ENCODE measurements around the gene RPS21. TPM values are rescaled to one million over a fixed set of nuclear protein-coding genes. Genes with fewer than 3 reads are reported as not detected.

RPS21 gene
- total and polyA plus RNA-seq, 4 donors, result 965 to 6,824 (median 2,761) TPM

GRCh38 chr20:62389601-62390087 lies 2.7 kb downstream of the RPS21 start:
- no peak overlapping the region for H3K4me3 ChIP-seq (ENCODE audit: low read length in 2 of 2)
- no peak for DNase-seq
- H3K27ac ChIP-seq (ENCODE audit: low read depth in 1 of 2, low read length in 2 of 2), result no peak overlapping the region
- no peaks in the 10 kb centered on the region for H3K9me3 ChIP-seq (ENCODE audit: control insufficient read depth, low read length)
- H3K27me3 ChIP-seq (ENCODE audit: control insufficient read depth in 1 of 2, insufficient read depth in 2 of 2, low read length in 1 of 2), result no peaks in the 10 kb centered on the region
- no peaks in the 10 kb centered on the region for H3K4me1 ChIP-seq (ENCODE audit: control insufficient read depth in 1 of 2, insufficient read depth in 2 of 2, low read length in 2 of 2)
- intact Hi-C loops (cut with DNase I), result loop anchor here in 1 of 2 donors (5.0 kb wide), 1 partner anchor 37 kb away; no protein-coding TSS in a partner anchor
- 77 to 78% methylated on average over 5 of the region's 5 CpGs for WGBS, 2 donors
- no peak for ATAC-seq (ENCODE audit: low FRiP score)
- peaks cover 0 to 1% of the 10 kb centered on the region in 2 donors for H3K36me3 ChIP-seq (ENCODE audit: control insufficient read depth in 1 of 2, insufficient read depth in 2 of 2, low read length in 1 of 2)

- ATAC-seq (ENCODE audit: low FRiP score), result no peak
- Histone ChIP-seq H3K27me3 (ENCODE audit: control insufficient read depth in 1 of 2, insufficient read depth in 2 of 2, low read length in 1 of 2) (no peaks in the 10 kb centered on the region), H3K36me3 (ENCODE audit: control insufficient read depth in 1 of 2, insufficient read depth in 2 of 2, low read length in 1 of 2) (peaks cover 0 to 1% of the 10 kb centered on the region in 2 donors), H3K4me3 (ENCODE audit: low read length in 2 of 2) (no peak overlapping the region), H3K4me1 (ENCODE audit: control insufficient read depth in 1 of 2, insufficient read depth in 2 of 2, low read length in 2 of 2) (no peaks in the 10 kb centered on the region), H3K9me3 (ENCODE audit: control insufficient read depth, low read length) (no peaks in the 10 kb centered on the region), H3K27ac (ENCODE audit: low read depth in 1 of 2, low read length in 2 of 2) (no peak overlapping the region)
- intact Hi-C loops (cut with DNase I), result no loop called here
- DNase-seq, result no peak
- WGBS, 2 donors, result 79 to 80% methylated on average over 29 of the region's 29 CpGs
Observed at GRCh38 chr20:62390317-62391164, 3.6 kb downstream of the RPS21 start.

GRCh38 chr20:62391165-62392076 lies 4.5 kb downstream of the RPS21 start:
- Histone ChIP-seq H3K27ac (ENCODE audit: low read depth in 1 of 2, low read length in 2 of 2) (no peak overlapping the region), H3K9me3 (ENCODE audit: control insufficient read depth, low read length) (no peaks in the 10 kb centered on the region), H3K27me3 (ENCODE audit: control insufficient read depth in 1 of 2, insufficient read depth in 2 of 2, low read length in 1 of 2) (no peaks in the 10 kb centered on the region), H3K4me1 (ENCODE audit: control insufficient read depth in 1 of 2, insufficient read depth in 2 of 2, low read length in 2 of 2) (no peaks in the 10 kb centered on the region), H3K4me3 (ENCODE audit: low read length in 2 of 2) (no peak overlapping the region), H3K36me3 (ENCODE audit: control insufficient read depth in 1 of 2, insufficient read depth in 2 of 2, low read length in 1 of 2) (peaks cover 0 to 1% of the 10 kb centered on the region in 2 donors)
- ATAC-seq (ENCODE audit: low FRiP score) (no peak), DNase-seq (no peak)
- intact Hi-C loops (cut with DNase I), result no loop called here
- WGBS, 2 donors, result 84 to 86% methylated on average over 42 to 44 of the region's 44 CpGs

GRCh38 chr20:62392077-62392418 lies 5.1 kb downstream of the RPS21 start:
- Histone ChIP-seq H3K4me1 (ENCODE audit: control insufficient read depth in 1 of 2, insufficient read depth in 2 of 2, low read length in 2 of 2) (no peaks in the 10 kb centered on the region), H3K9me3 (ENCODE audit: control insufficient read depth, low read length) (no peaks in the 10 kb centered on the region), H3K27me3 (ENCODE audit: control insufficient read depth in 1 of 2, insufficient read depth in 2 of 2, low read length in 1 of 2) (no peaks in the 10 kb centered on the region), H3K36me3 (ENCODE audit: control insufficient read depth in 1 of 2, insufficient read depth in 2 of 2, low read length in 1 of 2) (peaks cover 0 to 1% of the 10 kb centered on the region in 2 donors), H3K4me3 (ENCODE audit: low read length in 2 of 2) (no peak overlapping the region), H3K27ac (ENCODE audit: low read depth in 1 of 2, low read length in 2 of 2) (no peak overlapping the region)
- DNase-seq (no peak), ATAC-seq (ENCODE audit: low FRiP score) (no peak)
- 87 to 88% methylated on average over 10 of the region's 10 CpGs for WGBS, 2 donors
- intact Hi-C loops (cut with DNase I), result no loop called here

GRCh38 chr20:62392621-62393334 lies 5.9 kb downstream of the RPS21 start:
- H3K27ac ChIP-seq (ENCODE audit: low read depth in 1 of 2, low read length in 2 of 2), result no peak overlapping the region
- ATAC-seq (ENCODE audit: low FRiP score), result no peak
- WGBS, 2 donors, result 84 to 88% methylated on average over 21 of the region's 21 CpGs
- H3K36me3 ChIP-seq (ENCODE audit: control insufficient read depth in 1 of 2, insufficient read depth in 2 of 2, low read length in 1 of 2), result peaks cover 0 to 1% of the 10 kb centered on the region in 2 donors
- DNase-seq, result no peak
- no peaks in the 10 kb centered on the region for H3K27me3 ChIP-seq (ENCODE audit: control insufficient read depth in 1 of 2, insufficient read depth in 2 of 2, low read length in 1 of 2)
- intact Hi-C loops (cut with DNase I), result no loop called here
- H3K9me3 ChIP-seq (ENCODE audit: control insufficient read depth, low read length), result no peaks in the 10 kb centered on the region
- no peak overlapping the region for H3K4me3 ChIP-seq (ENCODE audit: low read length in 2 of 2)
- no peaks in the 10 kb centered on the region for H3K4me1 ChIP-seq (ENCODE audit: control insufficient read depth in 1 of 2, insufficient read depth in 2 of 2, low read length in 2 of 2)

GRCh38 chr20:62393335-62393665 lies 6.4 kb downstream of the RPS21 start:
- ATAC-seq (ENCODE audit: low FRiP score) (no peak), DNase-seq (no peak)
- WGBS, 2 donors, result 85 to 88% methylated on average over 12 of the region's 12 CpGs
- intact Hi-C loops (cut with DNase I), result no loop called here
- H3K27ac ChIP-seq (ENCODE audit: low read depth in 1 of 2, low read length in 2 of 2), result no peak overlapping the region
- H3K4me1 ChIP-seq (ENCODE audit: control insufficient read depth in 1 of 2, insufficient read depth in 2 of 2, low read length in 2 of 2), result no peaks in the 10 kb centered on the region
- H3K9me3 ChIP-seq (ENCODE audit: control insufficient read depth, low read length), result no peaks in the 10 kb centered on the region
- H3K27me3 ChIP-seq (ENCODE audit: control insufficient read depth in 1 of 2, insufficient read depth in 2 of 2, low read length in 1 of 2), result no peaks in the 10 kb centered on the region
- H3K4me3 ChIP-seq (ENCODE audit: low read length in 2 of 2), result no peak overlapping the region
- H3K36me3 ChIP-seq (ENCODE audit: control insufficient read depth in 1 of 2, insufficient read depth in 2 of 2, low read length in 1 of 2), result peaks cover 0 to 1% of the 10 kb centered on the region in 2 donors

- Histone ChIP-seq H3K27ac (ENCODE audit: low read depth in 1 of 2, low read length in 2 of 2) (no peak overlapping the region), H3K9me3 (ENCODE audit: control insufficient read depth, low read length) (no peaks in the 10 kb centered on the region), H3K4me1 (ENCODE audit: control insufficient read depth in 1 of 2, insufficient read depth in 2 of 2, low read length in 2 of 2) (no peaks in the 10 kb centered on the region), H3K27me3 (ENCODE audit: control insufficient read depth in 1 of 2, insufficient read depth in 2 of 2, low read length in 1 of 2) (no peaks in the 10 kb centered on the region), H3K4me3 (ENCODE audit: low read length in 2 of 2) (no peak overlapping the region), H3K36me3 (ENCODE audit: control insufficient read depth in 1 of 2, insufficient read depth in 2 of 2, low read length in 1 of 2) (peaks cover 0 to 1% of the 10 kb centered on the region in 2 donors)
- WGBS, 2 donors, result 88 to 91% methylated on average over 24 of the region's 24 CpGs
- intact Hi-C loops (cut with DNase I), result no loop called here
- ATAC-seq (ENCODE audit: low FRiP score) (no peak), DNase-seq (no peak)
Observed at GRCh38 chr20:62393830-62394229, 6.9 kb downstream of the RPS21 start.
